Right atrium auricular region (tissue), 2 donors: ENCODE measurements around the gene GLI2. TPM values are rescaled to one million over a fixed set of nuclear protein-coding genes. Genes with fewer than 3 reads are reported as not detected.

ENCODE experiments used
- DNase-seq: peaks from one replicate; pipeline ENCODE4 v3.0.0-alpha.2; 2019; ENCODE audit warnings: low spot score
- H3K27ac ChIP-seq, 2 donors: fragments of 200-600 bp; sonication (generic); 1 replicate in 1 of 2; 2 replicates in 1 of 2; pipeline ENCODE4 v1.5.1; 2016 to 2019
- H3K27me3 ChIP-seq, 2 donors: fragments of 200-600 bp; sonication (generic); one replicate each; pipeline versions ENCODE4 v1.5.1 to v1.6.0; 2017 to 2019
- H3K36me3 ChIP-seq: fragments of 200-600 bp; sonication (generic); one replicate; pipeline ENCODE4 v1.5.1; 2016
- H3K4me1 ChIP-seq, 2 donors: fragments of 200-600 bp; sonication (generic); one replicate each; pipeline versions ENCODE4 v1.5.1 to v1.6.0; 2017 to 2019
- H3K4me3 ChIP-seq, 2 donors: fragments of 200-600 bp; sonication (generic); 1 replicate in 1 of 2; 2 replicates in 1 of 2; pipeline ENCODE4 v1.5.1; 2017 to 2019; ENCODE audit warnings: mild to moderate bottlenecking in 1 of 2, moderate library complexity in 1 of 2
- H3K9me3 ChIP-seq, 2 donors: fragments of 200-600 bp; sonication (generic); one replicate each; pipeline ENCODE4 v1.5.1; 2019
- total RNA-seq, 2 donors: library from RNA; depleted of rRNA; stranded (reverse); fragments of >200 nt; gene quantifications; one replicate each; pipeline ENCODE4 v1.1.0, GENCODE V29; 2016
- TF ChIP-seq, protein P1 (sequence below), 2 donors: fragments of 200-600 bp; sonication (generic); IDR thresholded peaks; one replicate each; pipeline ENCODE4 v1.5.1; 2019; ENCODE audit warnings: antibody characterized with exemption in 2 of 2

GLI2 gene
- total RNA-seq, 2 donors from 2014 or later: 1.5 to 3.5 TPM

DNA sequence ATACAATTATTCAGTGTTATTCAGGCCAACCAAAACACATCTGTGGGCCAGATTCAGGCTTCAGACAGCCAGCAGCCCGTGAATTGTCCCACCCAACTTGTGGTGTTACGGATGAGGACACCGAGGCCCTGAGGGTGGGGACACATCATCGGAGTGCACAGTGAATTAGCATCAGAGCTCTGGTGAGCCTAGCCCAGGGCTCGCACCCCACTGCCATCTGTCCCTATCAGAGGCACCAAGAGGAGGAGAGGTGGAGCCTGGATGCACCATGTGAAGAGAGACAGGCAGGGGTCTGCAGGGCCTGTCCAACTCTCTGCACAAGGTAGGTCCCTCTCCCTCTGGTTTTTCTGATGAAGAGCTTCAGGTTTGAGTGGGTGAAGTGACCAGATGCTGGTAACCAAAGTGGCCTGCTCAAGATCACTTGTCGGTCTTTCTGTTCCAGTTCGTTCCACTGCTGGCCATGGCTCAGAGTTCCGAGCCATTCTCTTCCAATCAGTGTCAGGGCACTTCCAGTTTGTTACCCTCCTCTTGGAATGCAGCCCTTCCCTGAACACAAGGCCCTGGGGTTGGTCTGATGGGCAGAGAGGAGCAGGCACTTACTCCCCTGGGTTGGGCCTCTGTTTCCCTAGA lies 14.8 kb upstream of the GLI2 start:
- TF ChIP-seq, protein P1, sequence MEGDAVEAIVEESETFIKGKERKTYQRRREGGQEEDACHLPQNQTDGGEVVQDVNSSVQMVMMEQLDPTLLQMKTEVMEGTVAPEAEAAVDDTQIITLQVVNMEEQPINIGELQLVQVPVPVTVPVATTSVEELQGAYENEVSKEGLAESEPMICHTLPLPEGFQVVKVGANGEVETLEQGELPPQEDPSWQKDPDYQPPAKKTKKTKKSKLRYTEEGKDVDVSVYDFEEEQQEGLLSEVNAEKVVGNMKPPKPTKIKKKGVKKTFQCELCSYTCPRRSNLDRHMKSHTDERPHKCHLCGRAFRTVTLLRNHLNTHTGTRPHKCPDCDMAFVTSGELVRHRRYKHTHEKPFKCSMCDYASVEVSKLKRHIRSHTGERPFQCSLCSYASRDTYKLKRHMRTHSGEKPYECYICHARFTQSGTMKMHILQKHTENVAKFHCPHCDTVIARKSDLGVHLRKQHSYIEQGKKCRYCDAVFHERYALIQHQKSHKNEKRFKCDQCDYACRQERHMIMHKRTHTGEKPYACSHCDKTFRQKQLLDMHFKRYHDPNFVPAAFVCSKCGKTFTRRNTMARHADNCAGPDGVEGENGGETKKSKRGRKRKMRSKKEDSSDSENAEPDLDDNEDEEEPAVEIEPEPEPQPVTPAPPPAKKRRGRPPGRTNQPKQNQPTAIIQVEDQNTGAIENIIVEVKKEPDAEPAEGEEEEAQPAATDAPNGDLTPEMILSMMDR (IDR thresholded peaks at IDR 0.05): no peak
- Histone ChIP-seq H3K27ac (no peak overlapping the region), H3K4me3 (no peak overlapping the region), H3K27me3 (no peaks in the 10 kb centered on the region), H3K9me3 (no peaks in the 10 kb centered on the region), H3K4me1 (peaks cover 0 to 15% of the 10 kb centered on the region in 2 donors), H3K36me3 (no peaks in the 10 kb centered on the region)
- no peak for DNase-seq

DNA sequence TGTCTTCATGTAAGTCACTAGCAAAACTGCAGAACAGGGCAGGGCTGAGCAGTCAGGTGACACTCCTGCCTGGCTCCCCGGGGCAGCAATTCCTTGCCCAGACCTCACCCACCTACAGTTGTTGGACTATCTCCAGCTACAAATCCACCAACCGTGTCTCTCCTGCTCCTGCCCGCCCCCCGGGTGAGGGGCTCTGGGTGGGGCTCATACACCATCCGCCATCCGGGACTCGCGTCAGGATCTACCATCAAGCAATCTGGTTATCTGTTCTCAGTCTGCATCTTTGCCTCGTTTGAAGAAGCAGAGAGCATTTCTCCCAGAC lies 13.5 kb upstream of the GLI2 start:
- no peak overlapping the region for H3K4me3 ChIP-seq
- H3K36me3 ChIP-seq: no peaks in the 10 kb centered on the region
- no peak for DNase-seq
- H3K27ac ChIP-seq: peak overlapping the region in 1 of 2 donors; percentile 3
- peaks cover 0 to 5% of the 10 kb centered on the region in 2 donors for H3K9me3 ChIP-seq
- H3K4me1 ChIP-seq: peaks cover 0 to 15% of the 10 kb centered on the region in 2 donors
- H3K27me3 ChIP-seq: no peaks in the 10 kb centered on the region
- TF ChIP-seq, protein P1 (IDR thresholded peaks at IDR 0.05): no peak

DNA sequence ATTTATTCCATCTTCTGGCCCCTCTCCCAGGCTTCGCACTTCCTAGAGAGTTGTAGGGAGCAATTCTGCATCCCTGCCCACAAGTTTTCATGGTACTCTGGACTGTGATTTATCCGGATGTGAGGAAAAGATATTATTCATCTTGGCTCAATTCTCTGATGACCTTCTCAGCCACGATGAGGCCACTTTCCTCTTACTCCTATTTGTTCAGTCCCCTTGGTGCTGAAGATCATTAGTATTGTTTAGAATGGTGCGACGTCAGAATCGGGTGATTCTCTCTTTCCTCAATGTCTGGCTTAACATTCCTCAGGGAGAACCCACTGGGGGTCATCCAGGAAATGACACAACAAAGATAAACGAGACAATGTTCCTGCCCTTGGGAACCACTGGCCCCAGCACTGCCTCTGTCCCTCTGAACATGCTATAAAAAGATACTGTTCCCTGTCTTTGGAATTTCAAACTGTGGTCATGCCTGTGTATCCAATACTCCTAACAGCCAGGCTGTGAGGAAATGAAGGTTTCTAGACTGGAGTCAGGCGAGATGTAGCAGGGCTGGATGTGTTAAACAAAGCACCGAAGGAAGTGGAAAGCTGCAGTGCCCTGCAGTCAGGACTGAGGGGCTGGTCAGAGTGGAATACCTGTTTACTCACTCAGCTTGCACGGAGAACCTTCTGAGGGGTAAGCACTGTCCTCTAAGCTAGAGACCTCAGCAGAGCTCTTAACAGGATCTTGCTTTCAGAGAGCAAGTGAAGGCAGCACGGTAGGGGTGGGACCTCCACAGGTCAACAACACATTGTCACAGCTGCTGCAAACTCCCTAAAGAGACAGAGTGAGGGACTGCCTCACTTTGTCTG lies 12.9 kb upstream of the GLI2 start:
- H3K27ac ChIP-seq: peak overlapping the region in 1 of 2 donors; percentile 3
- H3K4me3 ChIP-seq: no peak overlapping the region
- peaks cover 0 to 5% of the 10 kb centered on the region in 2 donors for H3K9me3 ChIP-seq
- H3K27me3 ChIP-seq: no peaks in the 10 kb centered on the region
- H3K4me1 ChIP-seq: peaks cover 0 to 15% of the 10 kb centered on the region in 2 donors
- no peaks in the 10 kb centered on the region for H3K36me3 ChIP-seq
- no peak for DNase-seq
- TF ChIP-seq, protein P1 (IDR thresholded peaks at IDR 0.05): no peak

DNA sequence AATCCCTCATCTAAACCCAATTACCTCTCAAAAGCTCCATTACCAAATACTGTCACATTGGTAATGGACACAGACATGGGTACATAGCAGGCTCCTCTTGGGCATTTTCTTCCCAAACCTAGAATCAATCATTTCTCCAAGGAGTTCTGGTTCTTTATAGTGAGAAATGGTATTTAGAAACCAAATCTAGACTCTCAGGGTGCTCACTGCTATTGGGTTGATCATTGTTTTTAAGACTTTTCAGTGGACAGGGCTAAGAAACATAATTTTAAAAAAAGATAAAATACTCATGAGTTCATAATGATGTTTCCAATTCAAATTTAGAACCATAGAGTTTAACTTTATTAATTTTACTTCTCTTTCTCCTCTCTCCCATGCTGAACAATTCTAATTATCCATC lies 9.4 kb upstream of the GLI2 start:
- Histone ChIP-seq H3K36me3 (no peaks in the 10 kb centered on the region), H3K27ac (no peak overlapping the region), H3K9me3 (peaks cover 0 to 5% of the 10 kb centered on the region in 2 donors), H3K4me1 (peaks cover 0 to 15% of the 10 kb centered on the region in 2 donors), H3K27me3 (no peaks in the 10 kb centered on the region), H3K4me3 (no peak overlapping the region)
- no peak for DNase-seq
- TF ChIP-seq, protein P1 (IDR thresholded peaks at IDR 0.05): no peak

DNA sequence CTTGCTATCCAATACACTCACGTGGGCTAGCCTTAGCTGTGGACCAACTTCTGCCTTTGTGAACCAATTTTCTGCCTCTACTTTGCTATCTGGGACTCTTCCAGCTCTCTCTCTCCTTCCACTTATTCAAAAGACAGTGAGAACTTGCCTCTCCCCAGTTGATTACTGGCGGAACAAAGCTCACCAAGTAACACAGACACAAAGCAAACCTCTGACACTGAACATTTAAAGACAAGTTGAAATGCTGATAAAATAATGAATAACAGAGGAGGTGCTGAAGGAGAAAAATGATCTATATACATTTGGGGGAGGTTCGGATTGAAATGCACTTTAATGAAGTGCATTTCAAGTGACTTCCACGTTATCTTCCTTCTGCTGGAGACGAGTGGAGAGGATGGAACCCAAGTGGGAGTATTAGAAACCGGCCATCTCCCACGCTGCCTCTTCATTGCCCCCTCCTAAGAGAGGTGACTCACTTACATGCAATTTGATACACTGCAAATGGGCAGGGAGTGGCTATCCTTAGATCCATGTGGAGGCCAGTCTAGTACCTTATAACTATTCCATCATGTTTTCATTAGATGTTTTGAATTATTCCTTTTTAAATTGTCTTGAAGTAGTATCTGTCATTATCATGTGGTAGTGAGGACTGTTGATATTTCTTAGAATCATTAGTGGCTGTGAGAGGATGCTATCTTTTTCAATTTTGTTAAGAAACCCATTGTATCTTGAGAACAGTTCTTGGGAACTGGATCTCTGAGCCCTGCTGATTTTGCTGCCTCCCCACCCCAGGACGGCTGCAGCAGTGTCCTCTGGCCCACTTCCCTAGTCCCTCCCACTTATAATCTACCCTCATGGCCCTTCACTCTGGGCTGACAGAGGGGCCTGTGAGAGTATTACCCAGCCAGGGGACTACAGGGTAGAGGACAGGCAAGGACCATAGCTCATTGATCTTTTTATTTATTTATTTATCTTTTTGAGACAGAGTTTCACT lies 6.0 kb upstream of the GLI2 start:
- Histone ChIP-seq H3K27me3 (no peaks in the 10 kb centered on the region), H3K36me3 (no peaks in the 10 kb centered on the region), H3K4me1 (no peaks in the 10 kb centered on the region), H3K4me3 (no peak overlapping the region), H3K27ac (no peak overlapping the region), H3K9me3 (peaks cover 0 to 5% of the 10 kb centered on the region in 2 donors)
- DNase-seq: no peak
- TF ChIP-seq, protein P1 (IDR thresholded peaks at IDR 0.05): no peak
